ENCODE measurements around the gene RORB. TPM values are rescaled to one million over a fixed set of nuclear protein-coding genes. Genes with fewer than 3 reads are reported as not detected.

The RORB gene
- total RNA-seq, 2 donors from 2014 or later, result 0.78 to 1.3 TPM

DNA sequence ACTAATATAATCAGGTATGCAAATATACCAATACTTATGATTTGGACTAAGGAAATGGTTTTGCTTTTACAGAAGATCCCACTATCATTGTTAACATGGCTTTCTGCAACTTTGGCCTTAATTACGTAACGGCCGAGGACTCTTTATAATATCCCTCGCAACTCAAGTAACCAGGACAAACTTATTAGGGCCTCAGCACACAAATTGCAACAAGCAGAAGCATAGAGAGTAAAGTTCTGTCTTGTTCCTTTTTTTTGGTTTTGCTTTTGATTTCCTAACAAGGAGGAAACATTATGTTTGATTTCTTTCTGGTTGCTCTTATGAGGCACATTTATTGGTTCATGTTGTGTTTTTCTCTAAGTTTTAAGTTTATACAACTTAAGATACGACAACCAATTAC is 60.4 kb downstream of the RORB start:
- Histone ChIP-seq H3K4me3 (no peak overlapping the region), H3K27me3 (no peaks in the 10 kb centered on the region), H3K9me3 (no peaks in the 10 kb centered on the region), H3K27ac (no peak overlapping the region), H3K36me3 (replicated peaks in 1 of 2; ENCODE audit: insufficient read depth in 1 of 2, low read depth in 2 of 2) (no peaks in the 10 kb centered on the region), H3K4me1 (peaks cover 4% of the 10 kb centered on the region)
- intact Hi-C loops (cut with DNase I), result no loop called here
- ATAC-seq (no peak), DNase-seq (no peak)
- 73 to 84% methylated on average over 5 of the region's 5 CpGs for WGBS, 2 donors
- TF ChIP-seq CTCF (IDR thresholded peaks at IDR 0.05) (no peak), POLR2A (IDR thresholded peaks at IDR 0.05) (no peak)

- no peaks in the 10 kb centered on the region for H3K4me1 ChIP-seq
- intact Hi-C loops (cut with DNase I), result no loop called here
- ATAC-seq, result no peak
Observed at GRCh38 chr9:74562611-74563010, 65.5 kb downstream of the RORB start.

GRCh38 chr9:74570879-74571512 is 73.9 kb downstream of the RORB start:
- peak in 3 of 4 donors; percentile 12 to 32 (median 16) for DNase-seq
- WGBS, 2 donors, result 14 to 16% methylated on average over 4 of the region's 4 CpGs
- intact Hi-C loops (cut with DNase I), result loop anchor here (10.0 kb wide), 1 partner anchor 1366 kb away; no protein-coding TSS in a partner anchor

More at GRCh38 chr9:74562611-74563010, 65.5 kb downstream of the RORB start:
- no peaks in the 10 kb centered on the region for H3K27me3 ChIP-seq
- H3K4me3 ChIP-seq, result no peak overlapping the region
- no peak for DNase-seq
- no peak overlapping the region for H3K27ac ChIP-seq
- no peak for TF ChIP-seq POLR2A (IDR thresholded peaks at IDR 0.05)
- no peak for TF ChIP-seq CTCF (IDR thresholded peaks at IDR 0.05)
- no peaks in the 10 kb centered on the region for H3K36me3 ChIP-seq (replicated peaks in 1 of 2; ENCODE audit: insufficient read depth in 1 of 2, low read depth in 2 of 2)
- H3K9me3 ChIP-seq, result no peaks in the 10 kb centered on the region

GRCh38 chr9:74573640-74574191 is 76.6 kb downstream of the RORB start:
- no peak overlapping the region for H3K27ac ChIP-seq
- no peak for ATAC-seq
- H3K36me3 ChIP-seq (replicated peaks in 1 of 2; ENCODE audit: insufficient read depth in 1 of 2, low read depth in 2 of 2), result no peaks in the 10 kb centered on the region
- 46 to 49% methylated on average over 8 of the region's 8 CpGs for WGBS, 2 donors
- no peaks in the 10 kb centered on the region for H3K4me1 ChIP-seq
- intact Hi-C loops (cut with DNase I), result loop anchor here (10.0 kb wide), 1 partner anchor 1369 kb away; no protein-coding TSS in a partner anchor
- H3K4me3 ChIP-seq, result no peak overlapping the region
- DNase-seq, result no peak
- no peaks in the 10 kb centered on the region for H3K9me3 ChIP-seq
- TF ChIP-seq CTCF (IDR thresholded peaks at IDR 0.05), result no peak
- TF ChIP-seq POLR2A (IDR thresholded peaks at IDR 0.05), result no peak
- peaks cover 0 to 4% of the 10 kb centered on the region in 2 donors for H3K27me3 ChIP-seq

More at GRCh38 chr9:74570879-74571512, 73.9 kb downstream of the RORB start:
- Histone ChIP-seq H3K9me3 (no peaks in the 10 kb centered on the region), H3K4me1 (no peaks in the 10 kb centered on the region), H3K27ac (no peak overlapping the region), H3K36me3 (replicated peaks in 1 of 2; ENCODE audit: insufficient read depth in 1 of 2, low read depth in 2 of 2) (no peaks in the 10 kb centered on the region), H3K4me3 (no peak overlapping the region), H3K27me3 (peaks cover 0 to 4% of the 10 kb centered on the region in 2 donors)
- ATAC-seq, result no peak
- TF ChIP-seq POLR2A (IDR thresholded peaks at IDR 0.05) (no peak), CTCF (IDR thresholded peaks at IDR 0.05) (peak; percentile 17 to 84 (median 65))

Measured in body of pancreas (tissue), 4 donors.